HG03108 (cell line): ENCODE data around the gene DOCK4.

Source experiments
- ATAC-seq: cut with Tn5 transposase; IDR thresholded peaks from one replicate; pipeline ENCODE4 v1.9.1; 2021; ENCODE audit warnings: moderate library complexity; ENCODE audit not compliant: unreplicated experiment

DOCK4 gene

GRCh38 chr7:111788286-111789047 lies 417.7 kb downstream of the DOCK4 start:
- ATAC-seq: no peak

- ATAC-seq: no peak
Observed at GRCh38 chr7:111787741-111788140, 418.5 kb downstream of the DOCK4 start.

- ATAC-seq: no peak
Observed at GRCh38 chr7:111787099-111787498, 419.1 kb downstream of the DOCK4 start.

DNA sequence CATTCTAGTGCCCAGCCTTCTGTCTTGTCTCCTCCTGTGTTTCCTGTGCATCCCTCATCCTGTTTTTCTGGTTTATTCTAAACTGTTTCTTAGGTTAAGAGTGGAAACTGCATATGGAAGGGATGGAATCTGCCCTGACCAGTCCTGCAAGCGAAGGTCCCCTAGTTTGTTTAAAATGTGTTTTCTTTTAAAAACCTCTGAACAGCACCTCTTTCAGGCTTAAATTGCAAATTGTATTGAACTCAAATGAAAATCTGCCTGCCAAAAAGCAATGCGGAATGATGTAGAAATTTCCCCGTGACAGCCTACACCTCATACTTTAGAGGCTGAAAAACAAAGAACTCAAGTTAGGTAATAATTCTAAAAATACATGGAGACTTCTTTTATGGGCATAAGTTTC lies 421.1 kb downstream of the DOCK4 start:
- no peak for ATAC-seq

DNA sequence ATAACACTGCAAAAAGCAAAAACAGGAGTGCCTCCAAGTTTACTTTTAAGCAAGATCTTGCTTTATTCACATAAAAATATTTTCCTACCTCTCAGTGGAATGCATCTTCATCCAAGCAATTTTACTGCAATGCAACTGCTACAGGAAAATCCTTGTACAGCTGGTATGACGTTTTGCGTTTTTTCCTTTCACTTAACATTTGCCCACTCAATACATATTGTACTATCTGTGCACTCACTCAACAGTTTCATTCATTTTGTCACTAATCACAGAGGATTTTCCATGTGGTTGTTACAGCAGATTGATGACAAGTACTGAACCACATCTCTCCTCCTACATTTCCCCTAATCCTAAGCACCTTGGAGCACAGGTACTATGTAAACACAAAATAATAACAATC lies 421.9 kb downstream of the DOCK4 start:
- ATAC-seq: no peak

GRCh38 chr7:111783854-111784253 lies 422.3 kb downstream of the DOCK4 start:
- ATAC-seq: no peak

- ATAC-seq: no peak
Observed at GRCh38 chr7:111780527-111780926, 425.7 kb downstream of the DOCK4 start.

GRCh38 chr7:111775206-111775605 lies 431.0 kb downstream of the DOCK4 start:
- no peak for ATAC-seq

DNA sequence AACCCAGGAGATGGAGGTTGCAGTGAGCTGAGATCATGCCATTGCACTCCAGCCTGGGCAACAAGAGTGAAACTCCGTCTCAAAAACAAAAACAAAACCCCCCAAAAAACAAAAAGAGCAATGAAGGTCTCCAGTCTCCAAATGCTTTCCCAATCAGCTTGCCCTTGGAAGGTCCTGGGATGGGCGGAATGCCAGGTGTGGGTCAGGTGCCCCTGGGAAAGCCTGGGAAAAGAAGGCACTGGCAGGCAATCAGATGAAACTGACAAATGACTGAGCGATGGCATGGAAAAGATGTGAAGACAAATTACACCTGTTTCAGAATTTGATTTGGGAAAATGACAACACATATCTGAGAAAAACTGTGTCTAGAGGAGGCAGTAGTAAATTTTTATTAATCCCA lies 433.5 kb downstream of the DOCK4 start:
- ATAC-seq: no peak

- ATAC-seq: no peak
Observed at GRCh38 chr7:111771638-111772037, 434.6 kb downstream of the DOCK4 start.

DNA sequence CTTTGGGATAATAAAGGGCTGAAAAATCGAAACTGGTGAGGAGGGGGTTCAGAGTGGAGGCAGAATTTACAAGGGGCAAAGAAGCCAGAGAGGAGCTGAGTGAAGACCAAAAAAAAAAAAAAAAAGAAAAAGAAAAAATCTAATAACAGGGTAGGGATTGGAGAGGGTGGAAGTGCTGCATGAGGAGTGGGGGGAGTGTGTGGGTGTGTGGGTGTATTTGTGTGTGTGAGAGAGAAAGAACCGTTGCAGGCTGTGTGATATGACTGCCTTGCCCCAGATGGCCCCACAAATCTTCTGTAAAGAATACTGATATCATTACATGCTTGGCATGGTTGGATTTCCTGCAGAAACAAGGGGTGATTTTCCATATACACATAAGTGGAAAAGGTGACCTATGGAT lies 436.1 kb downstream of the DOCK4 start:
- no peak for ATAC-seq

GRCh38 chr7:111765751-111766643 lies 440.2 kb downstream of the DOCK4 start:
- ATAC-seq: no peak

DNA sequence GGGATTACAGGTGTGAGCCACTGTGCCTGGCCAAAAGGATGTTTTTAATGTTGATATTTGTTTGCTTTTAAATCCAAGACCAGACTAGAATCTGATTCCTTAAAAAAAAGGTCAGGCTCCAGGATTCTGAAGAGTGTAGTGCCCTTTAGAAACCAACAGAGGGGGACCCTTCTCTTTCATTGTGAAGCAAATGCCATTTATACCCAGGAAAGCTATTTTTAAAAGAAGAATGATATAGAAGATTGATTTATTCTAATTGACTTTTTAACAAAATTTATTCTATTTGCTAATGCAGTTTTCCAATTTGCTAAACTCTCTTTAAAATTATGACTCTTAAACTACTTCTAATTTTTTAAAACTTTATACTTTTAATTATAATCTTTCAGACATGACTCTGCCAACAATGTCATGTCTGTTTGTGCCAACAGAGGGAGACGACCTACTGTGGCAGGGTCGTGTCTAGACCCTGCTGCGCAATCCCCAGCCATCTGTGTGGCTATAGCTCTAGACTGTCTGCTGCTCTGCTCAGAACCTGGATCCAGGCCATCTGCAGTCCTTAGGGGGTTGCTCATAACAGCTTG lies 442.9 kb downstream of the DOCK4 start:
- ATAC-seq: no peak

- ATAC-seq: no peak
Observed at GRCh38 chr7:111762799-111763198, 443.4 kb downstream of the DOCK4 start.

DNA sequence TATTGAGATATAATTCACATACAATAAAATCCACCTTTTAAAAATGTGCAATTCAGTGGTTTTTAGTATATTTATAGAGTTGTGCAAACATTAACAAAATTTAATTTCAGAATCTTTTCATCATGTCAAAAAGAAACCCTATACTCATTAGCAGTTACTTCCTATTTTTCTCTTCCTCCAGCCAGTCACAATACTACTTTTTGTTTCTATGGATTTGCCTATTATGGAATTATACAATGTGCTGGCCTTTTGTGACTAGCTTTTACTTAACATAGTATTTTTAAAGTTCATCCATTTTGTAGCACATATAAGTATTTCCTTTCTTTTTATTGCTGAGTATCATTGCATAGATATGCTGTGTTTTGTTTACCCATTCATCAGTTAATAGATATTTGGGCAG lies 444.0 kb downstream of the DOCK4 start:
- ATAC-seq: no peak

DNA sequence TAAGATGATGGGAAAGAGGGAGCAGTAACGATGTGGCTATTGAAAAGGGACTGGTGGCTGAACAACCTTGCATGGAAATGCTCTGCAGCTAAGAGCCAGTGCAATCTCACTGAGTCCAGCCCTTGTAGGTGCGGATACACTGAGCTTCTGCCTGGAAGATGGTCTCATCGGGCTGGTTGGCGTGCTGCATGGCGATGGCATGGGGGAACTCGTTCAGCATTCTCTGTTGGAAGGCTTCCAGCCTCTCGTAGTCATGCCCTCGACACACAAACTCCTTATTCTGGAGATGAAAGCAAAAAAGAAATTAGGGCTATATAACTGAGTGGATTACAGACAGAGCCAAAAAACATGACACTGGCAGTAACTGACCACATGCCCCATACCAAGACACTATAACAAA lies 446.2 kb downstream of the DOCK4 start:
- no peak for ATAC-seq

- no peak for ATAC-seq
Observed at GRCh38 chr7:111758332-111758731, 447.9 kb downstream of the DOCK4 start.

- ATAC-seq: no peak
Observed at GRCh38 chr7:111756687-111757178, 449.5 kb downstream of the DOCK4 start.

- ATAC-seq: no peak
Observed at GRCh38 chr7:111755383-111755782, 450.8 kb downstream of the DOCK4 start.

- no peak for ATAC-seq
Observed at GRCh38 chr7:111753968-111754367, 452.2 kb downstream of the DOCK4 start.

DNA sequence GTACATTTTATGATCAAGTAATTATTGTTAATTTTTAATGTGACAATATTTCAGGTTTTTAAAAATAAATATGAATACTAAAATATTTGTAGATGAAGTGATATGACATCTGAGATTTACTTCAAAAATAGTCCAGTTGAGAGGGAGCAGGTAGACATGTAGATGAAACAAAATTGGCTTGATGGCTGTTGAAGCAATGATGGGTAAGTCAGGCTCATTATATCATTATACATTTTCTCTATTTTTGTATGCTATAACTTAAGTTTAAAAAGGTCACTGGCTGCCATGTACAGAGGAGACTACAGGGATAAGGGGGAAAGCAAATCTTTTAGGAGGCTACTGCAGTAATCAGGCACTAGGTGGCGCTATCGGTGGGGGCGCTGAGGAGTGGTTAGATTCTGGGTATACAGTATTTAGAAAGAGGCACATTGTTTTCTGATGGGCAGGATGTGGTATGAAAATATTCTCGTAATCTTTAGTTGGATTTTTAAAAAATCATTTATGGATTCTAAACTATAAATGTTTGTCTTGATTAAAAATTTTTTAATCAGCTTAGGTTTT lies 454.1 kb downstream of the DOCK4 start:
- peak; percentile 79 for ATAC-seq
